H1 (cell line): Measurements from ENCODE around the gene BCAS3. TPM values are rescaled to one million over a fixed set of nuclear protein-coding genes. Genes with fewer than 3 reads are reported as not detected.

ENCODE experiments used
- CTCF ChIA-PET: fragments of 300-600 bp; sonication (Branson Sonifier 250); formaldehyde crosslinking; loops from one replicate; lab custom pipeline; 2021; ENCODE audit not compliant: partially characterized antibody; lab: Charles Lee
- POLR2A ChIA-PET: fragments of 300-600 bp; sonication (Branson Sonifier 250); formaldehyde crosslinking; loops from one replicate; lab custom pipeline; 2021; ENCODE audit warnings: inconsistent platforms; ENCODE audit not compliant: partially characterized antibody; lab: Charles Lee
- DNase-seq, 2 experiments: peaks; one replicate each; pipeline versions ENCODE4 v3.0.0 to v3.0.0-alpha.2; 2010 to 2022; ENCODE audit warnings: low spot score in 2 of 2, low read depth in 1 of 2, mixed read lengths in 1 of 2
- FAIRE-seq: peaks from 2 replicates; lab custom pipeline; 2011; peaks lifted over from hg19 to GRCh38; lab: Jason Lieb, UNC
- H2AFZ ChIP-seq: 2 replicates; pipeline ENCODE4 v1.8.1; 2012; ENCODE audit warnings: low read length, inconsistent platforms
- H2AK5ac ChIP-seq: 2 replicates; pipeline ENCODE4 v1.6.1; 2013; ENCODE audit warnings: low read depth, low read length
- H2BK120ac ChIP-seq: replicated peaks from 2 replicates; pipeline ENCODE3; 2013; ENCODE audit warnings: low read depth, low read length, inconsistent platforms
- H2BK12ac ChIP-seq: 2 replicates; pipeline ENCODE4 v1.6.1; 2013; ENCODE audit warnings: low read depth, low read length
- H2BK15ac ChIP-seq: 2 replicates; pipeline ENCODE4 v1.6.1; 2013; ENCODE audit warnings: low read length
- H2BK20ac ChIP-seq: 2 replicates; pipeline ENCODE4 v1.6.1; 2013; ENCODE audit warnings: low read length
- H2BK5ac ChIP-seq: 2 replicates; pipeline ENCODE4 v1.6.1; 2013; ENCODE audit warnings: low read depth, low read length
- H3K14ac ChIP-seq: 2 replicates; pipeline ENCODE4 v1.6.1; 2013; ENCODE audit warnings: inconsistent platforms; ENCODE audit not compliant: insufficient read length
- H3K18ac ChIP-seq: 2 replicates; pipeline ENCODE4 v1.6.1; 2013; ENCODE audit warnings: low read length; ENCODE audit errors: extremely low read depth
- H3K23ac ChIP-seq: 2 replicates; pipeline ENCODE4 v1.6.1; 2013; ENCODE audit warnings: inconsistent platforms; ENCODE audit not compliant: insufficient read length
- H3K23me2 ChIP-seq: 2 replicates; pipeline ENCODE4 v1.6.1; 2013; ENCODE audit warnings: low read depth, low read length
- H3K27ac ChIP-seq: 2 replicates; pipeline ENCODE4 v1.6.1; 2011; ENCODE audit warnings: low read depth, low read length, inconsistent platforms
- H3K27me3 ChIP-seq, 4 experiments: replicated peaks in 1 of 4; 1 replicate in 1 of 4; 2 replicates in 3 of 4; pipeline versions ENCODE4 v1.6.1 to v1.8.1; 2011 to 2013; ENCODE audit warnings: low read length in 3 of 4, mild to moderate bottlenecking in 3 of 4, inconsistent platforms in 2 of 4, mixed read lengths in 2 of 4, moderate library complexity in 1 of 4; ENCODE audit not compliant: control insufficient read depth in 3 of 4, insufficient read depth in 3 of 4; ENCODE audit errors: extremely low read depth in 1 of 4
- H3K36me3 ChIP-seq, 4 experiments: 2 replicates each; pipeline versions ENCODE4 v1.6.1 to v1.8.1; 2011 to 2013; ENCODE audit warnings: mild to moderate bottlenecking in 4 of 4, low read length in 3 of 4, moderate library complexity in 2 of 4, control low read depth in 1 of 4, inconsistent platforms in 1 of 4; ENCODE audit not compliant: insufficient read depth in 4 of 4, control insufficient read depth in 2 of 4
- H3K4ac ChIP-seq: replicated peaks from 2 replicates; pipeline ENCODE3; 2013; ENCODE audit warnings: low read length, low read depth, mixed read lengths, inconsistent platforms; ENCODE audit not compliant: insufficient read length
- H3K4me1 ChIP-seq, 4 experiments: replicated peaks in 1 of 4; 1 replicate in 1 of 4; 2 replicates in 3 of 4; pipeline versions ENCODE4 v1.6.1 to v1.8.1; 2011 to 2013; ENCODE audit warnings: low read length in 3 of 4, inconsistent platforms in 2 of 4, mixed read lengths in 1 of 4; ENCODE audit not compliant: insufficient read depth in 4 of 4, control insufficient read depth in 3 of 4
- H3K4me2 ChIP-seq, 2 experiments: 2 replicates each; pipeline versions ENCODE4 v1.6.1 to v1.8.1; 2011 to 2013; ENCODE audit warnings: low read depth in 2 of 2, low read length in 2 of 2, control low read depth in 1 of 2, inconsistent platforms in 1 of 2, mild to moderate bottlenecking in 1 of 2; ENCODE audit not compliant: insufficient read depth in 1 of 2
- H3K4me3 ChIP-seq, 4 experiments: fragments of 200-600, 300-600 bp in 1 of 4; sonication (generic), shearing (Covaris generic), sonication (Bioruptor Twin) in 1 of 4; 2 replicates each; pipeline versions ENCODE4 v1.5.1 to v1.8.1; 2011 to 2016; ENCODE audit warnings: low read length in 4 of 4, low read depth in 3 of 4, control low read depth in 2 of 4, inconsistent platforms in 2 of 4, mild to moderate bottlenecking in 2 of 4, mixed read lengths in 1 of 4, moderate library complexity in 1 of 4; ENCODE audit not compliant: insufficient read depth in 2 of 4; ENCODE audit errors: extremely low read depth in 1 of 4
- H3K56ac ChIP-seq: replicated peaks from 2 replicates; pipeline ENCODE3; 2013; ENCODE audit warnings: low read depth, mild to moderate bottlenecking, mixed read lengths, low read length, inconsistent platforms; ENCODE audit not compliant: insufficient read length
- H3K79me1 ChIP-seq: 2 replicates; pipeline ENCODE4 v1.6.1; 2013; ENCODE audit warnings: low read depth, low read length, control low read depth
- H3K79me2 ChIP-seq, 2 experiments: 2 replicates each; pipeline versions ENCODE4 v1.6.1 to v1.8.1; 2012 to 2013; ENCODE audit warnings: low read length in 2 of 2, mild to moderate bottlenecking in 2 of 2, inconsistent platforms in 1 of 2; ENCODE audit not compliant: insufficient read depth in 2 of 2, control insufficient read depth in 1 of 2
- H3K9ac ChIP-seq, 4 experiments: replicated peaks in 1 of 4; 1 replicate in 1 of 4; 2 replicates in 3 of 4; pipeline versions ENCODE4 v1.6.1 to v1.8.1; 2011 to 2013; ENCODE audit warnings: low read depth in 3 of 4, low read length in 3 of 4, control low read depth in 2 of 4, mild to moderate bottlenecking in 2 of 4, moderate library complexity in 2 of 4, inconsistent platforms in 1 of 4; ENCODE audit errors: extremely low read depth in 1 of 4
- H3K9me3 ChIP-seq, 2 experiments: 2 replicates each; pipeline versions ENCODE4 v1.6.1 to v1.8.1; 2012 to 2013; ENCODE audit warnings: mild to moderate bottlenecking in 2 of 2, moderate library complexity in 2 of 2, control low read depth in 1 of 2, inconsistent platforms in 1 of 2, low read depth in 1 of 2, low read length in 1 of 2, mixed read lengths in 1 of 2; ENCODE audit not compliant: insufficient read depth in 2 of 2
- H4K20me1 ChIP-seq, 2 experiments: replicated peaks in 1 of 2; 2 replicates each; pipeline versions ENCODE3 to v1.8.1; 2011 to 2013; ENCODE audit warnings: inconsistent platforms in 2 of 2, low read length in 2 of 2, mild to moderate bottlenecking in 1 of 2; ENCODE audit not compliant: insufficient read depth in 2 of 2, control insufficient read depth in 1 of 2
- H4K5ac ChIP-seq: 2 replicates; pipeline ENCODE4 v1.6.1; 2013; ENCODE audit warnings: low read length, low read depth, mixed read lengths, inconsistent platforms; ENCODE audit not compliant: insufficient read length
- H4K8ac ChIP-seq: 2 replicates; pipeline ENCODE4 v1.8.0; 2013; ENCODE audit warnings: mild to moderate bottlenecking, moderate library complexity, low read length, inconsistent platforms; ENCODE audit not compliant: insufficient read depth; ENCODE audit errors: extremely low read depth
- H4K91ac ChIP-seq: replicated peaks from 2 replicates; pipeline ENCODE3; 2013; ENCODE audit warnings: low read length, mixed read lengths, inconsistent platforms; ENCODE audit not compliant: insufficient read length
- BCL11A ChIP-seq, 2 experiments: IDR thresholded peaks; one replicate each; pipeline ENCODE4 v1.6.1; 2011; ENCODE audit warnings: low read depth in 2 of 2, low read length in 2 of 2, mild to moderate bottlenecking in 2 of 2
- CEBPB ChIP-seq: IDR thresholded peaks from 2 replicates; pipeline ENCODE4 v1.6.1; 2012; ENCODE audit warnings: low read depth, low read length
- CTCF ChIP-seq, 3 experiments: IDR thresholded peaks; 1 replicate in 2 of 3; 2 replicates in 1 of 3; pipeline versions ENCODE4 v1.5.1 to v1.6.1; 2011; ENCODE audit warnings: low read length in 3 of 3, mild to moderate bottlenecking in 3 of 3, inconsistent platforms in 2 of 3, low read depth in 1 of 3, moderate library complexity in 1 of 3; ENCODE audit not compliant: insufficient read depth in 1 of 3; ENCODE audit errors: control extremely low read depth in 1 of 3
- FOSL1 ChIP-seq: IDR thresholded peaks from 2 replicates; pipeline ENCODE4 v1.6.1; 2011; ENCODE audit warnings: mild to moderate bottlenecking, low read depth, low read length, moderate library complexity; ENCODE audit not compliant: insufficient read depth
- KDM4A ChIP-seq: IDR thresholded peaks from one replicate; pipeline ENCODE4 v1.7.1; 2012; ENCODE audit warnings: low read depth, mild to moderate bottlenecking, moderate library complexity, low read length, inconsistent platforms; ENCODE audit not compliant: severe bottlenecking
- NRF1 ChIP-seq: IDR thresholded peaks from 2 replicates; pipeline ENCODE4 v1.6.1; 2011; ENCODE audit warnings: mild to moderate bottlenecking, low read depth, low read length, improper control_type of control experiment
- SP4 ChIP-seq: IDR thresholded peaks from 2 replicates; pipeline ENCODE4 v1.6.1; 2012; ENCODE audit warnings: low read length, inconsistent platforms
- TAF7 ChIP-seq: optimal IDR thresholded peaks from 2 replicates; pipeline ENCODE3; 2011; ENCODE audit warnings: low read depth, mild to moderate bottlenecking, inconsistent platforms, low read length, moderate library complexity, borderline replicate concordance
- USF2 ChIP-seq: IDR thresholded peaks from 2 replicates; pipeline ENCODE4 v1.6.1; 2011; ENCODE audit warnings: low read length, improper control_type of control experiment
- WGBS, 2 experiments: shearing (Covaris generic) in 1 of 2; methylation state at CpG; one replicate each; pipeline versions ENCODE4 v1.1.6 to v1.1.7; 2013 to 2015; ENCODE audit warnings: low lambda C conversion rate in 2 of 2, mixed read lengths in 2 of 2, inconsistent platforms in 1 of 2, low coverage in 1 of 2, missing lambda C conversion rate in 1 of 2; ENCODE audit not compliant: insufficient replicate concordance in 2 of 2, insufficient coverage in 1 of 2, insufficient read length in 1 of 2; ENCODE audit errors: extremely low coverage in 1 of 2, missing lambda C conversion rate in 1 of 2; 5-methylcytosine and 5-hydroxymethylcytosine counted together
- polyA plus RNA-seq, 7 experiments: library from polyadenylated mRNA; depleted of rRNA in 3 of 7; stranded (reverse) in 5 of 7; unstranded in 2 of 7; fragments of >200 nt in 5 of 7; fragments of 200-250 nt in 2 of 7; gene quantifications; 1 replicate in 5 of 7; 2 replicates in 1 of 7; 4 replicates in 1 of 7; pipeline versions ENCODE4 v1.2.1 to v1.2.3, GENCODE V29; 2011 to 2013; ENCODE audit warnings: missing spikeins in 2 of 7, mixed read lengths in 2 of 7
- total RNA-seq: library from RNA; stranded (reverse); fragmentation: NEBNext Ultra II Directional; extraction: Animal tissue kit (Norgen Biotek cat#: 25700); gene quantifications from 2 replicates; pipeline ENCODE4 v1.2.1, GENCODE V29; 2021
- TF ChIP-seq, protein P1 (sequence below): IDR thresholded peaks from 2 replicates; pipeline ENCODE4 v1.6.1; 2012; ENCODE audit warnings: inconsistent platforms

BCAS3 gene
- total and polyA plus RNA-seq, 2 of the 8 experiments (the other 6 are each of a cell fraction or from before 2014, with no cell fraction given): 9.9 to 13.3 TPM

DNA sequence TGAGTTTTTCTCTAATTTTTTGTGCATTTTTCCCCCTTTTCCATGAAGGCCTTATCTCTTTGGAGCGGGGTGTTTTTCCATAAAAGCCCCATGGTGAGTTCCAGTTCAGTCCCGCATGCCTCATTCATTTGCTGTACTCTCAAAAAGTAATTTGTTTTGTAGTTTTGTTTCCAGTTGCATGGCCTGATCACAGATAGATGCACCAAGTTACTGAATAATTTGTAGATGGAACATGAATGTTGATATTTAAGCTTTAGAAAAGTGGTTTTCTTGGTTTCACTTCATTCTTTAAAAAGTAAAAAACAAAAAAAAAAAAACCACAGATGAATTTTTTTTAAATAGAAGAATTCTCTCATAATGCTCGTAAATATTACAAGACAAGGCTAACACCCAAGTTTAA, 349.2 kb downstream of the BCAS3 start:
- Histone ChIP-seq H3K27ac (no peak overlapping the region), H2BK12ac (no peak overlapping the region), H2AFZ (no peak overlapping the region), H2BK15ac (no peak overlapping the region), H3K18ac (no peak overlapping the region), H3K36me3 (no peaks in the 10 kb centered on the region), H4K8ac (no peak overlapping the region), H3K14ac (no peak overlapping the region), H3K9me3 (no peaks in the 10 kb centered on the region), H3K4me1 (no peaks in the 10 kb centered on the region), H4K5ac (no peak overlapping the region), H3K4me3 (no peak overlapping the region), H3K4ac (no peak overlapping the region), H2BK20ac (no peak overlapping the region), H2BK120ac (no peak overlapping the region), H3K27me3 (no peaks in the 10 kb centered on the region), H4K91ac (no peak overlapping the region), H3K9ac (no peak overlapping the region), H4K20me1 (no peaks in the 10 kb centered on the region), H2BK5ac (no peak overlapping the region), H3K56ac (no peak overlapping the region), H2AK5ac (no peak overlapping the region), H3K23ac (no peak overlapping the region), H3K23me2 (no peaks in the 10 kb centered on the region), H3K79me2 (no peaks in the 10 kb centered on the region), H3K4me2 (no peak overlapping the region), H3K79me1 (no peaks in the 10 kb centered on the region)
- no peak for DNase-seq
- FAIRE-seq: no peak
- 85% methylated on average over 3 of the region's 3 CpGs; no CpG with 5 or more reads in 1 of the 2 experiments for WGBS, 2 experiments
- POLR2A ChIA-PET: no interaction called here
- CTCF ChIA-PET: interaction anchor here (0.6 to 0.8 kb wide), 5 partner anchors 26 to 353 kb away, joined by 3 to 4 read pairs (median 4); no protein-coding TSS in a partner anchor
- TF ChIP-seq NRF1 (no peak), SP4 (no peak), FOSL1 (no peak), TAF7 (no peak), USF2 (no peak), CTCF (IDR thresholded peaks at IDR 0.05; ENCODE audit: control extremely low read depth in 1 of 3, insufficient read depth in 1 of 3, low read depth in 1 of 3, low read length in 3 of 3) (no peak), KDM4A (no peak), BCL11A (IDR thresholded peaks at IDR 0.05; ENCODE audit: low read depth in 2 of 2, low read length in 2 of 2) (no peak), CEBPB (no peak)
- TF ChIP-seq, protein P1, sequence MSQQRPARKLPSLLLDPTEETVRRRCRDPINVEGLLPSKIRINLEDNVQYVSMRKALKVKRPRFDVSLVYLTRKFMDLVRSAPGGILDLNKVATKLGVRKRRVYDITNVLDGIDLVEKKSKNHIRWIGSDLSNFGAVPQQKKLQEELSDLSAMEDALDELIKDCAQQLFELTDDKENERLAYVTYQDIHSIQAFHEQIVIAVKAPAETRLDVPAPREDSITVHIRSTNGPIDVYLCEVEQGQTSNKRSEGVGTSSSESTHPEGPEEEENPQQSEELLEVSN: no peak
